Endometrium (tissue), 2 donors: ENCODE results near the gene APRT.

Experiments used
- FAIRE-seq: peaks from 2 replicates; lab custom pipeline; 2012; peaks lifted over from hg19 to GRCh38; lab: Jason Lieb, UNC
- donor health status: control.
- donor health status: control.

Gene APRT

GRCh38 chr16:88787579-88788314, 24.0 kb downstream of the APRT start:
- no peak for FAIRE-seq

- FAIRE-seq, result no peak
These were observed 26.4 kb downstream of the APRT start, which contains the start of gene PIEZO1 for GRCh38 chr16:88785106-88785924. Gene PIEZO1 (minus strand): TSS chr16:88785220. CDS start chr16:88784964, 256 bp downstream.

- no peak for FAIRE-seq
These were observed 26.9 kb downstream of the APRT start for GRCh38 chr16:88784856-88785105.

DNA sequence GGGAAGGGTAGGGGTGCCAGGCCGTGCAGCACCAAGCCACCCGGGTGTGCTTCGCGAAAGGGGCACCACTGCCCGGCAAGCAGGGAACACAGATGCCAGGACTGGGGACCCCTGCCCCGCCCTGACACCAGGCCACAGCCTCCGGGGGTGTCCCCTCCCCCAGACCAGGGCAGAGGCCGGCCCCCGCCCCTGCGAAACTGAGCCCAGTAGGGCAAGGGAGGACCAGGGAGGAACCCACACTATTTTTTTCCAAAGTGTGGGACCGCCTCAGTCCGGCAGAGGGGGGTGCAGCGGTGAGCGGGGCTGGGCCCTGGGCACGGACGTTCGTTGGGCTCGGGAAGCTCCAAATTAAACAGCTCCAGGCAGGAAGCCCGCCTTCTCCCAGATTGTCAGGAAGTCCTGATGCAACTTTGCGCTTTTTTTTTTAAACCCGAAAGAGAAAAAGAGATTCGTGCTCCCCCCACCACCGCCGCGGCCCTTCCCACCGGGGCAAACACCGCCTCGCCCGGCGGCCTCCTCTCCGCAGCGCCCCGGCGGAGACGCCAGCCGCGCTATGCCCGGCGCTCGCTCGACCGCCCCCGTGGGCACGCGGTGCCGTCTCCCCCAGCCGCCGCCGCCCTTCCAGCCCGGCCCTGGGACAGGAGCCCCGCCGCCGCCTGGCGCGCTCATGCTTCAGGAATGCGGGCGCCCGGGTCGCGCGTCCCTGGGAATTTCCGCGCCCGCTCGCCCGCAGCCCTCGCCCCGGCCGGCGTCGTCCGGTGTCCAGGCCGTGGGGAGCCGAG, 27.5 kb downstream of the APRT start:
- FAIRE-seq, result no peak

DNA sequence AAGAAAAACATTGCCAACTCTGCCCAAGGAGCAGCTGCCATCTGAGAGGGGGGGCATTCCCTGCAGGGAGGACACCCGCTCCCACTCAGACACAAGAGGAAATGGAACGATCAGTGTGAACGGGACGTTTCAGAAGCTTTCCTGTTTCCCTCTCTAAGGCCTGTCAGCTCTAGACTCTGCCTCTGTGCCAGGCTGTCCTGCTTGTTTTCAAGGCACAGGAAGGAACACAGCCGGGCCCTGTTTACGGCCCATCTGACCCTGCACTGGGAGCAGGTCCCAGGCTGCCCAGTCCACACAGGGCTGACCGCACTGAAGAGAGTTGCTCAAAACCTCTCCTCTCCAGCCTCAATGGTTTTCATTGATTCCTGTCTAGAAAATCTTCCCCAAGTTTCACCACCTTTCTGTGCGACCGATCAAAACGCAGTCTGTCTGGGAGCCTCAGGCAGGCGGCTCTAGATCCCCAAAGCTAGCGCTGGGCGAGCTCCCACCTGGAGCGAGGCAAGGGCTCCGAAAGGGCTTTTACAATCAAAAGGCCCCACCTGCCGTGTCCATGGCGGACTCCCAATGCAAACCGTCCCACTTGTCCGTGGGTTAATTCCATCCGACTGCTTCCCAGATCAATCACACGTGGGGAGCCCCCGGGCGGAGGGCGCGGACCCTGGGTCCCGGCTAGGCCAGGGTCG, 28.2 kb downstream of the APRT start:
- FAIRE-seq, result no peak

GRCh38 chr16:88782454-88783390, 29.0 kb downstream of the APRT start:
- no peak for FAIRE-seq

DNA sequence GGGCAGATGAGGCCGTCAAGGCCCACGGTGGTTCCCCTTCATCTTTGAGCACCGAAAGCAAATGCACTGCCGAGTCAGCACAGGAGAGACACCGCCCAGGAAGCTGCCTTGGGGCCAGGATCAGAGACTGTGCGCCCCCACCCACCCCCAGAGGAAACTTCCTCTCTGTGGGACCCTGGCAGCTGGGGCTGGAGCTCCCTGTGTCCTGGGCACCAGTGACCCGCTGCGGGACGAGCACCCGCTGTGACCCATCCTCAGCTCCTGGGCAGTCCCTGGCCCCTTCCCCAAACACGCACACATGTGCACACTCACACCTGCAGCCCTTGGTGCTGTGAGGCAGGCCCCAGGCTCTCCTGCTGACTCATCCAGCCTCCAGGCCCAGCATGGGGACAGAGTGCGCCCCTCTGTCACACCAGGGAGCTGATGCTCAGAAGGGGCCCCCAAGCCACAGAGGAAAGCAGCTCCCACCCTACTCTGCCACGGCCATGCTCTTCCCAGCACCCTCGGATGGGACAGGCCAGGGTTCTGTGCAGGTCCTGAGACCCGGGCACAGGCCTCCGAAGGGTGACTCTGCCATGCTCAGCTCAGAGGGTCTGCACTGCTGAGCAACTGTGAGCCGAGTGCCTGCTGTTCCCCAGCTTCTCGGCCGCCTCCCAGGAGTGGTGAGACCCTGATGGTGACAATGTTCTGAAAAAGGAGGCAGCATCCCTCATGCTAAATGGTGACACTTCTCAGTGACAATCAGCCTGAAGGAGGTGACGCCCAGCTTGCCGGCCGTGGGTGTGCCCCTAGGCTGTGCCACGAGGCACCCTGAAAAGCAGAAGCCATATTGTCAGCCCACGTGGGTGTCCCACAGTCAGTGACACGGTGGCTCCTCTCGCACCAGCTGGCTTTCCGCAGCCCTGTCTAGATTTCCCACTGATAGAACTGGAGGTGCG, 30.3 kb downstream of the APRT start:
- FAIRE-seq, result no peak

GRCh38 chr16:88780142-88781062, 31.3 kb downstream of the APRT start:
- FAIRE-seq, result no peak

DNA sequence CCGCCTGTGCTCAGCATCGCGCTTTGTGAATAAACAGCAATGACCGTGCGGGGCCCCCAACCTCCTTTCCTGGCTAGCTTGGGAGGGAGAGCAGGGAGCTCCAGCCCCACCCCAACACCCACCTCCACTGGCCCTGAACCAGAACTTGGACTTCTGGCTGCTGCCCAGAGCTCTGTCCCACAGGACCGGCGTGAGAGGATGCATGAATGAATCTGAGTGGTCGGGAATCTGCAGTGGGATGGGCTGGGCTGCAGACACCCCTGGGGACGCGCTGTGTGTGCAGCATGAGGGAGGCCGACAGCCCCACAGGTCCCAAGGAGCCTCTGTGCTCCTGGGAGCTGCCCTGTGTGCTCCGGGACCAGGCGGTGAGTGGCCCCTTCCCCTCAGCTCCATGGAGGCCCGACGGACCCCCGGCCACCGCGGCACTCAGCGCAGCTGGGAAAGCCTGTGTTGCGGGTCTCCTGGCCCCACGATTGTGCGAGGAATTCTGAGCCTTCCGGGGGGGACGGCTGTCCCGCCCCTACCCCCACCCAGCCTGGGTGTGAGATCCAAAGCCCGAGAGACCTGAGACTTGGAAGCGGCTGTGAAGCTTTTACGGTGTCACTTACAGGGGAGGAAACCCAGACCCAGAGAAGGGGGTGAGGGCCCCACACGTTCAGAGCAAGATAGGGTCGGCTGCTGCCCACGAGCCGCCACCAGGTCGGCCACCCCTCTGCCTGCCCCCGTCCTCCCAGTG, 32.2 kb downstream of the APRT start:
- FAIRE-seq, result no peak

GRCh38 chr16:88778541-88779065, 33.1 kb downstream of the APRT start:
- FAIRE-seq, result no peak

DNA sequence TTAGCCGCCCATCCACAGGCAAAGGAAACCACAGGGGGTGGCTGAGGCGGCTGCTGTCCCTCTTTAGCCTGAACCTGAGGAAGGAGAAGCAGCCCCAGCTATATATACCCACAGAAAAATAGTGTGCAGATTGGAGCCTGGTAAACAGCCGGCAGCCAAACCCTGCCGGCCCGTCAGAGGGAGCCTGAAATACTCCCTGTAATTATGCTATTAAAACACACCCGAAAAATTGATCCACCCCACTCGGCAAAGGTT, 33.5 kb downstream of the APRT start:
- FAIRE-seq, result no peak

GRCh38 chr16:88777471-88778270, 34.1 kb downstream of the APRT start:
- no peak for FAIRE-seq

GRCh38 chr16:88775825-88776224, 35.9 kb downstream of the APRT start:
- FAIRE-seq, result no peak

GRCh38 chr16:88774544-88775393, 37.0 kb downstream of the APRT start:
- no peak for FAIRE-seq

GRCh38 chr16:88773812-88774291, 37.9 kb downstream of the APRT start:
- no peak for FAIRE-seq
